Muscle layer of duodenum (tissue), 2 donors: ENCODE data around the gene TRIO.

Experiments used
- H3K27ac ChIP-seq: one replicate; pipeline ENCODE4 v1.7.0; 2013; ENCODE audit warnings: mild to moderate bottlenecking, low read length
- H3K27me3 ChIP-seq: one replicate; pipeline ENCODE4 v1.7.0; 2013; ENCODE audit warnings: low read depth, mild to moderate bottlenecking, control low read depth, low read length
- H3K36me3 ChIP-seq, 2 donors: one replicate each; pipeline ENCODE4 v1.7.0; 2013; ENCODE audit warnings: low read length in 2 of 2, control low read depth in 1 of 2, mild to moderate bottlenecking in 1 of 2; ENCODE audit not compliant: insufficient read depth in 2 of 2, control insufficient read depth in 1 of 2
- H3K4me1 ChIP-seq, 2 donors: one replicate each; pipeline ENCODE4 v1.7.0; 2013; ENCODE audit warnings: low read length in 2 of 2, mild to moderate bottlenecking in 2 of 2, control low read depth in 1 of 2, moderate library complexity in 1 of 2; ENCODE audit not compliant: insufficient read depth in 2 of 2, control insufficient read depth in 1 of 2
- H3K4me3 ChIP-seq, 2 donors: one replicate each; pipeline ENCODE4 v1.7.0; 2013; ENCODE audit warnings: low read length in 2 of 2, low read depth in 1 of 2, mild to moderate bottlenecking in 1 of 2
- H3K9me3 ChIP-seq, 2 donors: one replicate each; pipeline ENCODE4 v1.7.0; 2013; ENCODE audit warnings: low read length in 2 of 2, control low read depth in 1 of 2, mild to moderate bottlenecking in 1 of 2; ENCODE audit not compliant: control insufficient read depth in 1 of 2
- donor health status: healthy.

The TRIO gene

GRCh38 chr5:14518638-14519037 lies 375.5 kb downstream of the TRIO start:
- H3K27ac ChIP-seq, result no peak overlapping the region

DNA sequence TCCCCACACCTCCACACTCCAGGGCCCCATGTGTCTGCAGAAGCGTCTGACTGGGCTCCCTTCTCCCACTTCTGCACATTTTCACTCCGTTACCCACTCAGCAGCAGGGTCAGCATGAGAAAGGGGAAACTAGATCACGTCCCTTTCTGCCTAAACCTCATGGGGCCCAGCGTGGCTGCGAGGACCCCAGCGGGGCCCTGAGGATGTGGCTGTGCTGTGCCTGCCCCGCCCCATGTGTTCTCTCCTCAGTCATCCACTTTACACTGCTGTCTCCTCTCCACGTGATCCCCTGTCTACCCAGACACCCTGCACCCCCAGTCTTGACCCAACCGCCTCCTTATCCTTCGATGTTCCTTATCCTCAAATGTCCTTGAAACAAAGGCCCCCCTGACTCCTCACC lies 378.6 kb downstream of the TRIO start:
- H3K9me3 ChIP-seq, result no peaks in the 10 kb centered on the region
- no peaks in the 10 kb centered on the region for H3K27me3 ChIP-seq
- no peak overlapping the region for H3K27ac ChIP-seq
- H3K4me3 ChIP-seq, result no peak overlapping the region
- H3K36me3 ChIP-seq, result no peaks in the 10 kb centered on the region
- H3K4me1 ChIP-seq, result no peaks in the 10 kb centered on the region

More at GRCh38 chr5:14518638-14519037, 375.5 kb downstream of the TRIO start:
- Histone ChIP-seq H3K36me3 (no peaks in the 10 kb centered on the region), H3K27me3 (no peaks in the 10 kb centered on the region), H3K9me3 (no peaks in the 10 kb centered on the region), H3K4me1 (no peaks in the 10 kb centered on the region), H3K4me3 (no peak overlapping the region)

GRCh38 chr5:14522721-14523120 lies 379.6 kb downstream of the TRIO start:
- Histone ChIP-seq H3K27ac (no peak overlapping the region), H3K27me3 (no peaks in the 10 kb centered on the region), H3K4me3 (no peak overlapping the region), H3K36me3 (no peaks in the 10 kb centered on the region), H3K4me1 (no peaks in the 10 kb centered on the region), H3K9me3 (no peaks in the 10 kb centered on the region)

DNA sequence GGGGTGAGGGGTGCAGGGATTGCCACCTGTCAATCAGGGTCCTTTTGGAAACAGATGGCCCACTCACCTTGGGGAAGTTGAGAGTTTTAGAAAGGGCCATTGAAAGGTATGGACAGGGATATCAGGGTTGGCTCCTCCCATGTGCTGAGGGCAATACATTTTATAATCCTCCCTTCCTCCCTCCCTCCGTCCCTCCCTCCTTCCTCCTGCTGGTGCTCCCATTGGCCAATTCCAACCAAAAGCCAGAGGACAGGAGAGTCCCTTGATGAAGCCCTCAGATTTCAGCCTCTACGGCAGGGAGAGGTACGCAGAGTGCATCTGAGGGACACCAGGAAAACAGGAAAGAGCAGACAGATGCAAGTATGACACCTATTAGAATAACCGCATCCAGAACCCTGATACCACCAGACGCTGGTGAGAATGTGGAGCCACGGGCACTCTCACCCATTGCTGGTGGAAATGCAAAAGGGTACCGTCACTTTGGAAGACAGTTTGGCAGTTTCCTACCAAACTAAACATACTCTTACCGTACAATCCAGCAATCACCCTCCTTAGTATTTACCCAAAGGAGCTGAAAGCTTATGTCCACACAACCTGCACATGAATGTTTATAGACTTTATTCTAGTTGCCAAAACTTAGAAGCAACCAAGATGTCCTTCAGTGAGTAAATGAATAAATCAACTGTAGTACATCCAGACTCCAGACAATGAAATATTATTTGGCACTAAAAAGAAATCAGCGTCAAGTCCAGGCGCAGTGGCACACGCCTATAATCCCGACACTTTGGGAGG lies 380.3 kb downstream of the TRIO start:
- no peaks in the 10 kb centered on the region for H3K27me3 ChIP-seq
- H3K36me3 ChIP-seq, result no peaks in the 10 kb centered on the region
- no peak overlapping the region for H3K27ac ChIP-seq
- H3K4me3 ChIP-seq, result no peak overlapping the region
- H3K4me1 ChIP-seq, result no peaks in the 10 kb centered on the region
- H3K9me3 ChIP-seq, result no peaks in the 10 kb centered on the region

DNA sequence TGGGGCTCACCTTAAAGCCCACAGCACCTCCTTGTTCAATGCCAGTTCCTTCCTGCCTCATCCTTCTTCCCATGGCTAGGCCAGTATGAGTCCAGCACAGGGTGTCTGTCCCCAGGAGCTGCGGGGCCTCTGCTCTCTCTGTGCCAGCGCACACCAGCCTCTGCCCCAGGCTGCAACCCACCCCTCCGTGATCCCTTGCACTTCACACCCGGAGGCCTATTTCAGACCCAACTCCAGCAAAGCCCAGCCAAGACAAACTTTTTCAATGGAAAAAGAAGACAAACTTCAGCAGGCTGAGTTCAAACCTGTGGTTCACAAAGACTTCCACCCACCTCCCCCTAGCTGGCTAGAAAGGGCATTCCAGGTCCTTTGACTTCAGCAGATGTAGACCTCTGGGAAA lies 382.3 kb downstream of the TRIO start:
- H3K27me3 ChIP-seq, result no peaks in the 10 kb centered on the region
- no peaks in the 10 kb centered on the region for H3K4me1 ChIP-seq
- no peaks in the 10 kb centered on the region for H3K9me3 ChIP-seq
- no peaks in the 10 kb centered on the region for H3K36me3 ChIP-seq
- H3K4me3 ChIP-seq, result no peak overlapping the region
- H3K27ac ChIP-seq, result no peak overlapping the region

- no peak overlapping the region for H3K4me3 ChIP-seq
- no peaks in the 10 kb centered on the region for H3K4me1 ChIP-seq
Observed at GRCh38 chr5:14526493-14526892, 383.4 kb downstream of the TRIO start.

DNA sequence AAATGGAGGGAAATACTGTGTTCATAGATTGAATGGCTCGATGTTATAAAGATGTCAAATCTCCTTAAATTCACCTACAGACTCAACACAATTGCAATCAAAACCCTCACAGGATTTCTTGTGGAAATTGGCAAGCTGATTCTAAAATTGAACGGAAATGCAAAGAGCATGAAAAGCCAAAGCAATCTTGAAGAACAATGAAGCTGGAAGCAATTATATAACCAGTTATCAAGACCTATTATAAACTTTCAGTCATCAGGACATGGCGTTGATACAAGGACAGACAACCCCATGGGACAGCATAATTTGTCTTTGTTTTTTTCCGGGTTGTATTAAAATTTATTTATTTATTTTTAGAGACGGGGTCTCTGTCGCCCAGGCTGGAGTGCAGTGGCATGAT lies 385.0 kb downstream of the TRIO start:
- Histone ChIP-seq H3K9me3 (no peaks in the 10 kb centered on the region), H3K4me1 (no peaks in the 10 kb centered on the region), H3K27ac (no peak overlapping the region), H3K36me3 (no peaks in the 10 kb centered on the region), H3K4me3 (no peak overlapping the region), H3K27me3 (no peaks in the 10 kb centered on the region)

More at GRCh38 chr5:14526493-14526892, 383.4 kb downstream of the TRIO start:
- Histone ChIP-seq H3K36me3 (no peaks in the 10 kb centered on the region), H3K27ac (no peak overlapping the region), H3K27me3 (no peaks in the 10 kb centered on the region), H3K9me3 (no peaks in the 10 kb centered on the region)

- Histone ChIP-seq H3K4me3 (no peak overlapping the region), H3K27ac (no peak overlapping the region), H3K27me3 (no peaks in the 10 kb centered on the region), H3K9me3 (no peaks in the 10 kb centered on the region), H3K36me3 (no peaks in the 10 kb centered on the region), H3K4me1 (no peaks in the 10 kb centered on the region)
Observed at GRCh38 chr5:14528926-14529325, 385.8 kb downstream of the TRIO start.

- H3K4me3 ChIP-seq, result no peak overlapping the region
- no peaks in the 10 kb centered on the region for H3K36me3 ChIP-seq
- no peaks in the 10 kb centered on the region for H3K4me1 ChIP-seq
- H3K9me3 ChIP-seq, result no peaks in the 10 kb centered on the region
- H3K27ac ChIP-seq, result no peak overlapping the region
- no peaks in the 10 kb centered on the region for H3K27me3 ChIP-seq
Observed at GRCh38 chr5:14531668-14532067, 388.5 kb downstream of the TRIO start.

DNA sequence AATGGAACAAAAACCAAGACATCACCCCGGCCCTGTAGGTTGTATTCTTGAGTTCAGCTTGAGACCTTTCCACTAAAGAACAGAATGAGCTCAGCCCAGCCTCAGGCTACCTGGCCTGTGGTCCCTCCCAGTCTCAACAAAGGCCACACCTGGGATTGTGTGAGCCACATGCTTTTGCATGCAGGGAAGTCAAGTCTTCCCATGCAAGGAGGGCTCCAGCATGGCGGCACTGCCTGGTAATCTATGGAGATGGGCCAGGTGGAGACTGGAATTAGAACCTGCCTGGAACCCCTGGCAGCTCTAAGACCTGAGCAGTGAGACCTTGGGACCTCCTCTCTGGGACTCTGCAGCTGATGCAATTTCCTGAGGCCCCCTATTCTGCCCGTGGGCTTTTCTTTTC lies 389.0 kb downstream of the TRIO start:
- no peak overlapping the region for H3K4me3 ChIP-seq
- H3K9me3 ChIP-seq, result peaks cover 0 to 2% of the 10 kb centered on the region in 2 donors
- no peaks in the 10 kb centered on the region for H3K36me3 ChIP-seq
- H3K27me3 ChIP-seq, result no peaks in the 10 kb centered on the region
- no peak overlapping the region for H3K27ac ChIP-seq
- H3K4me1 ChIP-seq, result no peaks in the 10 kb centered on the region

DNA sequence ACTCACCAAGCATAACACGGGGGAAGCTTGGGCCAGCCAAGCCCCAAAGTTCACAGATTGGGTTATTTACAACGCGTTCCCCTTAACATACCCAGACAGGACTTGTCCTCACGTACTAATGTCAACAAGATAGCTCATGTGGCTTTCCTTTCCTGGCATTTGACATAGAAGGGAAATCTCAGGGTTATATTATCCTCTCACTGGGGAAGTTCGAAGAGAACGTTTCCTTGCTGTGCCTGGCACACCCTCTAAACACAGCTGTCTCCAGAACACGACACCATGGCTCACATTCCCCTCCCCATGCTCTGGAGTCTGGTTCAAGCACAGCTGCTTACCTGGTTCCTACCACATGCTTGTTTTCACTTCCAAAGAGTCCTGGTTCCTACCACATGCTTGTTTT lies 391.6 kb downstream of the TRIO start:
- Histone ChIP-seq H3K4me3 (no peak overlapping the region), H3K36me3 (no peaks in the 10 kb centered on the region), H3K4me1 (no peaks in the 10 kb centered on the region), H3K27me3 (no peaks in the 10 kb centered on the region), H3K27ac (no peak overlapping the region), H3K9me3 (peaks cover 0 to 9% of the 10 kb centered on the region in 2 donors)

DNA sequence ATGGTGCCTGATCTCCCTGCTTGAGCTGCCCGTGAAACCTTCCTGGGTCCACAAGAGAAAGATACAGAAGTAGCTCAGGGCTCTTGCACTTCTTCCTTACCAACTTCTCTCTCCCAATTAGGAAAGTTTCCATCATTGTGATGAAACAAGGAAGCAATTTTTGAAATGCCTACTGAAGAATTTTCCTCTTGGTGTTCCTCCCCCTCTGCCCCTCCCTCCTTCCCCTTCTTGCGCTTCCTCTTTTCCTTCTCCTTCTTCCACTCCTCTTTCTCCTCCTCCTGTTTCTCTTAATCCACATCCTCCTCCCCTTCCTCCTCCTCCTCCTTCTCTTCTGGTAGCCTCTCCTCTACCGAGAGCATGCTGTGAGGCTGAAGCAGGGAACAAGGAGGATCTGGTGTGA lies 402.2 kb downstream of the TRIO start:
- no peak overlapping the region for H3K27ac ChIP-seq
- H3K4me1 ChIP-seq, result no peaks in the 10 kb centered on the region
- H3K4me3 ChIP-seq, result no peak overlapping the region
- no peaks in the 10 kb centered on the region for H3K27me3 ChIP-seq
- no peaks in the 10 kb centered on the region for H3K36me3 ChIP-seq
- H3K9me3 ChIP-seq, result peaks cover 0 to 6% of the 10 kb centered on the region in 2 donors
